Liver (tissue), 9 donors: ENCODE data around the gene STK39. TPM values are rescaled to one million over a fixed set of nuclear protein-coding genes. Genes with fewer than 3 reads are reported as not detected.

Source experiments
- DNase-seq: peaks from one replicate; pipeline ENCODE4 v3.0.0-alpha.2; 2017; ENCODE audit warnings: low spot score
- H3K27ac ChIP-seq, 2 donors: one replicate each; pipeline ENCODE4 v1.7.0; 2013; ENCODE audit warnings: inconsistent platforms in 2 of 2, low read length in 2 of 2, control low read depth in 1 of 2, low read depth in 1 of 2, mild to moderate bottlenecking in 1 of 2
- H3K27me3 ChIP-seq, 4 donors: one replicate each; pipeline versions ENCODE4 v1.6.1 to v1.7.0; 2013; ENCODE audit warnings: low read length in 3 of 4, inconsistent platforms in 1 of 4, mild to moderate bottlenecking in 1 of 4, moderate library complexity in 1 of 4; ENCODE audit not compliant: control insufficient read depth in 4 of 4, insufficient read depth in 4 of 4
- H3K36me3 ChIP-seq, 4 donors: one replicate each; pipeline versions ENCODE4 v1.6.1 to v1.7.0; 2013; ENCODE audit warnings: low read length in 3 of 4, mild to moderate bottlenecking in 3 of 4, low read depth in 1 of 4, moderate library complexity in 1 of 4; ENCODE audit not compliant: control insufficient read depth in 4 of 4, insufficient read depth in 3 of 4
- H3K4me1 ChIP-seq, 4 donors: one replicate each; pipeline versions ENCODE4 v1.6.1 to v1.7.0; 2013; ENCODE audit warnings: low read length in 3 of 4, mild to moderate bottlenecking in 3 of 4, moderate library complexity in 1 of 4; ENCODE audit not compliant: control insufficient read depth in 4 of 4, insufficient read depth in 4 of 4
- H3K4me3 ChIP-seq, 3 donors: one replicate each; pipeline versions ENCODE4 v1.6.1 to v1.7.0; 2013; ENCODE audit warnings: low read length in 3 of 3, control low read depth in 1 of 3, low read depth in 1 of 3, mild to moderate bottlenecking in 1 of 3
- H3K9ac ChIP-seq, 2 donors: one replicate each; pipeline ENCODE4 v1.7.0; 2013; ENCODE audit warnings: low read length in 2 of 2, mild to moderate bottlenecking in 2 of 2, moderate library complexity in 2 of 2, control low read depth in 1 of 2, low read depth in 1 of 2
- H3K9me3 ChIP-seq, 4 donors: one replicate each; pipeline versions ENCODE4 v1.6.1 to v1.7.0; 2013; ENCODE audit warnings: low read length in 3 of 4; ENCODE audit not compliant: control insufficient read depth in 4 of 4
- ATF3 ChIP-seq: IDR thresholded peaks from 2 replicates; pipeline ENCODE4 v1.6.1; 2016; ENCODE audit warnings: antibody characterized with exemption
- EGR1 ChIP-seq, 2 donors: IDR thresholded peaks; 2 replicates each; pipeline ENCODE4 v1.6.1; 2016 to 2018; ENCODE audit warnings: antibody characterized with exemption in 2 of 2, low read depth in 2 of 2
- FOXA1 ChIP-seq: IDR thresholded peaks from 2 replicates; pipeline ENCODE4 v1.6.1; 2016; ENCODE audit warnings: antibody characterized with exemption
- FOXA2 ChIP-seq: IDR thresholded peaks from 2 replicates; pipeline ENCODE4 v1.6.1; 2016; ENCODE audit warnings: antibody characterized with exemption
- GABPA ChIP-seq, 2 donors: IDR thresholded peaks in 1 of 2; conservative IDR thresholded peaks in 1 of 2; 2 replicates each; pipeline ENCODE4 v1.6.1; 2016; ENCODE audit warnings: antibody characterized with exemption in 2 of 2, mild to moderate bottlenecking in 1 of 2, moderate library complexity in 1 of 2
- HNF4A ChIP-seq, 2 donors: conservative IDR thresholded peaks; 2 replicates each; pipeline ENCODE4 v1.6.1; 2016; ENCODE audit warnings: antibody characterized with exemption in 2 of 2, mild to moderate bottlenecking in 2 of 2
- HNF4G ChIP-seq: IDR thresholded peaks from 2 replicates; pipeline ENCODE4 v1.6.1; 2016; ENCODE audit warnings: antibody characterized with exemption
- JUND ChIP-seq, 2 donors: IDR thresholded peaks; 2 replicates each; pipeline ENCODE4 v1.6.1; 2016; ENCODE audit warnings: antibody characterized with exemption in 2 of 2
- NR2F2 ChIP-seq: IDR thresholded peaks from 2 replicates; pipeline ENCODE4 v1.6.1; 2016; ENCODE audit warnings: antibody characterized with exemption
- RAD21 ChIP-seq, 2 donors: IDR thresholded peaks; 2 replicates each; pipeline ENCODE4 v1.6.1; 2016; ENCODE audit warnings: antibody characterized with exemption in 2 of 2, mild to moderate bottlenecking in 2 of 2
- REST ChIP-seq: IDR thresholded peaks from 2 replicates; pipeline ENCODE4 v1.6.1; 2016; ENCODE audit warnings: antibody characterized with exemption, mild to moderate bottlenecking
- SP1 ChIP-seq: IDR thresholded peaks from 2 replicates; pipeline ENCODE4 v1.6.1; 2018; ENCODE audit warnings: antibody characterized with exemption, mild to moderate bottlenecking
- TAF1 ChIP-seq: conservative IDR thresholded peaks from 2 replicates; pipeline ENCODE4 v1.6.1; 2016; ENCODE audit warnings: antibody characterized with exemption, mild to moderate bottlenecking
- YY1 ChIP-seq: IDR thresholded peaks from 2 replicates; pipeline ENCODE4 v1.6.1; 2016; ENCODE audit warnings: antibody characterized with exemption, mild to moderate bottlenecking
- WGBS: extraction: QIAGEN DNeasy Blood & Tissue Kit; methylation state at CpG from one replicate; pipeline ENCODE4 v1.1.7; 2013; 5-methylcytosine and 5-hydroxymethylcytosine counted together
- polyA plus RNA-seq, 2 donors: library from polyadenylated mRNA; stranded (reverse) in 1 of 2; unstranded in 1 of 2; fragments of 200-250 nt in 1 of 2; fragments of >200 nt in 1 of 2; fragmentation: Nextera tagmentation in 1 of 2; extraction: Ambion mirVana in 1 of 2; gene quantifications; one replicate each; pipeline versions ENCODE4 v1.2.1 to v1.2.3, GENCODE V29; 2013 to 2015
- total RNA-seq, 2 donors: library from RNA; depleted of rRNA; stranded (reverse); fragments of >200 nt; gene quantifications; one replicate each; pipeline ENCODE4 v1.2.3, GENCODE V29; 2014
- TF ChIP-seq, protein P1 (sequence below): IDR thresholded peaks from 2 replicates; pipeline ENCODE4 v1.6.1; 2016; ENCODE audit warnings: antibody characterized with exemption
- TF ChIP-seq, protein P2 (sequence below): fragments of 150-350 bp; IDR thresholded peaks from 2 replicates; pipeline ENCODE4 v1.5.1; 2017; ENCODE audit warnings: improper control_type of control experiment, low read depth, low read length; ENCODE audit not compliant: missing input control
- donor health status: healthy.
- donor health status: healthy.
- donor health status: healthy.
- donor health status: healthy.
- donor health status: healthy.

Gene STK39
- total and polyA plus RNA-seq, 4 donors, result 0.29 to 1.8 (median 0.73) TPM

- peaks cover 0 to 4% (median 0%) of the 10 kb centered on the region in 4 donors for H3K4me1 ChIP-seq
- H3K27me3 ChIP-seq, result no peaks in the 10 kb centered on the region
- no peak overlapping the region for H3K27ac ChIP-seq
- no peak for DNase-seq
- WGBS, result 60% methylated on average over 3 of the region's 3 CpGs
- no peak overlapping the region for H3K9ac ChIP-seq
- no peaks in the 10 kb centered on the region for H3K36me3 ChIP-seq
- TF ChIP-seq ATF3 (no peak), EGR1 (IDR thresholded peaks at IDR 0.05; ENCODE audit: low read depth in 2 of 2) (no peak), TAF1 (no peak), FOXA1 (no peak), GABPA (IDR thresholded peaks at IDR 0.05 in 1 of 2, conservative IDR thresholded peaks at IDR 0.05 in 1 of 2) (no peak), YY1 (no peak)
- TF ChIP-seq, protein P1, sequence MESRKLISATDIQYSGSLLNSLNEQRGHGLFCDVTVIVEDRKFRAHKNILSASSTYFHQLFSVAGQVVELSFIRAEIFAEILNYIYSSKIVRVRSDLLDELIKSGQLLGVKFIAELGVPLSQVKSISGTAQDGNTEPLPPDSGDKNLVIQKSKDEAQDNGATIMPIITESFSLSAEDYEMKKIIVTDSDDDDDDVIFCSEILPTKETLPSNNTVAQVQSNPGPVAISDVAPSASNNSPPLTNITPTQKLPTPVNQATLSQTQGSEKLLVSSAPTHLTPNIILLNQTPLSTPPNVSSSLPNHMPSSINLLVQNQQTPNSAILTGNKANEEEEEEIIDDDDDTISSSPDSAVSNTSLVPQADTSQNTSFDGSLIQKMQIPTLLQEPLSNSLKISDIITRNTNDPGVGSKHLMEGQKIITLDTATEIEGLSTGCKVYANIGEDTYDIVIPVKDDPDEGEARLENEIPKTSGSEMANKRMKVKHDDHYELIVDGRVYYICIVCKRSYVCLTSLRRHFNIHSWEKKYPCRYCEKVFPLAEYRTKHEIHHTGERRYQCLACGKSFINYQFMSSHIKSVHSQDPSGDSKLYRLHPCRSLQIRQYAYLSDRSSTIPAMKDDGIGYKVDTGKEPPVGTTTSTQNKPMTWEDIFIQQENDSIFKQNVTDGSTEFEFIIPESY, result no peak
- TF ChIP-seq, protein P2, sequence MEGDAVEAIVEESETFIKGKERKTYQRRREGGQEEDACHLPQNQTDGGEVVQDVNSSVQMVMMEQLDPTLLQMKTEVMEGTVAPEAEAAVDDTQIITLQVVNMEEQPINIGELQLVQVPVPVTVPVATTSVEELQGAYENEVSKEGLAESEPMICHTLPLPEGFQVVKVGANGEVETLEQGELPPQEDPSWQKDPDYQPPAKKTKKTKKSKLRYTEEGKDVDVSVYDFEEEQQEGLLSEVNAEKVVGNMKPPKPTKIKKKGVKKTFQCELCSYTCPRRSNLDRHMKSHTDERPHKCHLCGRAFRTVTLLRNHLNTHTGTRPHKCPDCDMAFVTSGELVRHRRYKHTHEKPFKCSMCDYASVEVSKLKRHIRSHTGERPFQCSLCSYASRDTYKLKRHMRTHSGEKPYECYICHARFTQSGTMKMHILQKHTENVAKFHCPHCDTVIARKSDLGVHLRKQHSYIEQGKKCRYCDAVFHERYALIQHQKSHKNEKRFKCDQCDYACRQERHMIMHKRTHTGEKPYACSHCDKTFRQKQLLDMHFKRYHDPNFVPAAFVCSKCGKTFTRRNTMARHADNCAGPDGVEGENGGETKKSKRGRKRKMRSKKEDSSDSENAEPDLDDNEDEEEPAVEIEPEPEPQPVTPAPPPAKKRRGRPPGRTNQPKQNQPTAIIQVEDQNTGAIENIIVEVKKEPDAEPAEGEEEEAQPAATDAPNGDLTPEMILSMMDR, result no peak
- H3K4me3 ChIP-seq, result no peak overlapping the region
- H3K9me3 ChIP-seq, result no peaks in the 10 kb centered on the region
Observed at GRCh38 chr2:168047091-168047690, 200.2 kb downstream of the STK39 start.

GRCh38 chr2:168044579-168044978 is 202.8 kb downstream of the STK39 start:
- 83% methylated on average over 1 of the region's 1 CpG for WGBS
- no peak for TF ChIP-seq HNF4G
- no peak for TF ChIP-seq YY1
- no peak for TF ChIP-seq TAF1
- TF ChIP-seq FOXA1, result no peak
- TF ChIP-seq, protein P1, result no peak
- TF ChIP-seq JUND (IDR thresholded peaks at IDR 0.05), result no peak
- no peak for TF ChIP-seq FOXA2
- no peak for TF ChIP-seq GABPA (IDR thresholded peaks at IDR 0.05 in 1 of 2, conservative IDR thresholded peaks at IDR 0.05 in 1 of 2)
- TF ChIP-seq, protein P2, result no peak
- TF ChIP-seq NR2F2, result no peak
- no peak for TF ChIP-seq SP1
- no peak for TF ChIP-seq RAD21 (IDR thresholded peaks at IDR 0.05)
- TF ChIP-seq HNF4A (conservative IDR thresholded peaks at IDR 0.05), result no peak
- TF ChIP-seq REST, result no peak
- no peak for TF ChIP-seq EGR1 (IDR thresholded peaks at IDR 0.05; ENCODE audit: low read depth in 2 of 2)
- no peak overlapping the region for H3K4me3 ChIP-seq
- H3K4me1 ChIP-seq, result peaks cover 0 to 4% (median 0%) of the 10 kb centered on the region in 4 donors
- no peak overlapping the region for H3K27ac ChIP-seq
- no peak for DNase-seq
- H3K36me3 ChIP-seq, result no peaks in the 10 kb centered on the region
- no peak overlapping the region for H3K9ac ChIP-seq
- no peaks in the 10 kb centered on the region for H3K27me3 ChIP-seq
- no peaks in the 10 kb centered on the region for H3K9me3 ChIP-seq
